Esophagus (tissue), 2 donors: ENCODE results near the gene TMEM8B. TPM values are rescaled to one million over a fixed set of nuclear protein-coding genes. Genes with fewer than 3 reads are reported as not detected.
A peak's percentile ranks its signal among the peaks of the same experiment; 100 is the strongest.

Source experiments
- H3K27ac ChIP-seq, 2 donors: one replicate each; pipeline ENCODE4 v1.5.1; 2013; ENCODE audit warnings: low read depth in 2 of 2, mild to moderate bottlenecking in 2 of 2, inconsistent platforms in 1 of 2, low read length in 1 of 2, moderate library complexity in 1 of 2
- H3K27me3 ChIP-seq, 2 donors: one replicate each; pipeline ENCODE4 v1.6.1; 2013; ENCODE audit warnings: low read length in 2 of 2, control low read depth in 1 of 2, mild to moderate bottlenecking in 1 of 2; ENCODE audit not compliant: insufficient read depth in 2 of 2, control insufficient read depth in 1 of 2
- H3K36me3 ChIP-seq, 2 donors: one replicate each; pipeline ENCODE4 v1.6.1; 2013; ENCODE audit warnings: low read length in 1 of 2; ENCODE audit not compliant: control insufficient read depth in 2 of 2, insufficient read depth in 2 of 2
- H3K4me1 ChIP-seq, 2 donors: one replicate each; pipeline ENCODE4 v1.6.1; 2013; ENCODE audit warnings: low read length in 1 of 2; ENCODE audit not compliant: control insufficient read depth in 2 of 2, insufficient read depth in 2 of 2
- H3K4me3 ChIP-seq, 2 donors: one replicate each; pipeline ENCODE4 v1.5.1; 2013; ENCODE audit warnings: low read length in 2 of 2, mild to moderate bottlenecking in 2 of 2, low read depth in 1 of 2, moderate library complexity in 1 of 2
- H3K9me3 ChIP-seq, 2 donors: one replicate each; pipeline ENCODE4 v1.6.1; 2013; ENCODE audit warnings: mild to moderate bottlenecking in 2 of 2, low read depth in 1 of 2, low read length in 1 of 2, moderate library complexity in 1 of 2; ENCODE audit not compliant: control insufficient read depth in 2 of 2, insufficient read depth in 1 of 2
- WGBS, 2 donors: extraction: QIAGEN DNeasy Blood & Tissue Kit; methylation state at CpG; one replicate each; pipeline ENCODE4 v1.1.7; 2013; 5-methylcytosine and 5-hydroxymethylcytosine counted together
- polyA plus RNA-seq, 2 donors: library from polyadenylated mRNA; stranded (reverse); fragments of 200-250 nt; gene quantifications; one replicate each; pipeline ENCODE4 v1.2.3, GENCODE V29; 2013
- donor health status: healthy with polysubstance abuse.
- donor health status: Bipolar disorder and iron deficiency.

TMEM8B gene, protein sequence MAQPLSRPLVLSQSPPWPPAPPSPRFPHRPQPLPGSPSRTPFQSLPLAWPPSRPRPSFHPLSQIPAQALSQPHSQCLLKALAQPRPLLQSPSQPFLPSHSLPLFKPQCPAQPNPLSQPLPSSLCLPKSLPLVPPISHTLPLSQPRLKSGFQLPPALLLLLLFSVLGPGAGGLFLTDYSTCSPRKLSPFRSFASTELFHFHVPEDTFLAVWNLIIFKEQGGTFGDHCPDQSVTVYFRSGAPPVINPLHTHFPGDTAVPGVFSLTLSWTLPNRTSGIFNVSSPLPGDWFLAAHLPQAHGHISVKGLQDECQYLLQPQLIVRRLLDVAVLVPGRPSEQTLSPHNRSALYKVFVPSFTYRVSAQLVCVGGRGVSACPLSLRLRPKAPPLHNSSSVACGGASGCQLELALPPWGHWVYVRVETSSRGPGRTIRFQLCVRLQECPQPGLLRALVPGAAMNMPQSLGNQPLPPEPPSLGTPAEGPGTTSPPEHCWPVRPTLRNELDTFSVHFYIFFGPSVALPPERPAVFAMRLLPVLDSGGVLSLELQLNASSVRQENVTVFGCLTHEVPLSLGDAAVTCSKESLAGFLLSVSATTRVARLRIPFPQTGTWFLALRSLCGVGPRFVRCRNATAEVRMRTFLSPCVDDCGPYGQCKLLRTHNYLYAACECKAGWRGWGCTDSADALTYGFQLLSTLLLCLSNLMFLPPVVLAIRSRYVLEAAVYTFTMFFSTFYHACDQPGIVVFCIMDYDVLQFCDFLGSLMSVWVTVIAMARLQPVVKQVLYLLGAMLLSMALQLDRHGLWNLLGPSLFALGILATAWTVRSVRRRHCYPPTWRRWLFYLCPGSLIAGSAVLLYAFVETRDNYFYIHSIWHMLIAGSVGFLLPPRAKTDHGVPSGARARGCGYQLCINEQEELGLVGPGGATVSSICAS
- 1 to 10 TPM; 2.2 to 3.0 TPM for polyA plus RNA-seq

DNA sequence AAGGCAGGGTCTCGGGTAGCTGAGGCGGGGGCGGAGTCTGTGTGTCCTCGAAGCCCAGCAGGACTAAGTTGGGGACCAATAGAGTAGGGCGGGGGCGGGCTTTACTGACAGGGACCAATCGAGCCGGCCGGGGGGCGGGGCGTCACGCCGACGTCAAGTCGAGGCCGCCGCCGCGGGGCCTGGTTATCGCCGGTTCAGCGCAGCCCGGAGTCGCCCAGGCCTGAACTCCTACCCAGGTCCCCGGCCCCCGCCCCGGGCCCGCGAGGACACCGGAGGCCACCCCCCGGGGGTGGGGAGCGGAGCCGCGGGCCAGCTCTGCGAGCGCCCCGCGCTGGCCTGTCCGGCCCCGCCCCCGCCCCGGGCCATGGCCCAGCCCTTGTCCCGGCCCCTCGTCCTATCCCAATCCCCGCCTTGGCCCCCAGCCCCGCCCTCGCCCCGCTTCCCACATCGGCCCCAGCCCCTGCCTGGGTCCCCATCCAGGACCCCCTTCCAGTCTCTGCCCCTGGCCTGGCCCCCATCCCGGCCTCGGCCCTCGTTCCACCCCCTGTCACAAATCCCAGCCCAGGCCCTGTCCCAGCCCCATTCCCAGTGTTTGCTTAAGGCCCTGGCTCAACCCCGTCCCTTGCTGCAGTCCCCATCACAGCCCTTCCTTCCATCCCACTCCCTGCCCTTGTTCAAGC lies at the start of gene TMEM8B:
Gene TMEM8B, plus strand, starts transcription at position 145 of the 680 bp plus-strand sequence. Its CDS starts 220 bp downstream, at position 365.
- peaks cover 8 to 9% of the 10 kb centered on the region in 2 donors for H3K4me1 ChIP-seq
- peak within 1 kb of the TSS; percentile 89 for H3K27ac ChIP-seq
- H3K36me3 ChIP-seq: no peaks in the 10 kb centered on the region
- no peaks in the 10 kb centered on the region for H3K27me3 ChIP-seq
- peak within 1 kb of the TSS; percentile 63 to 74 for H3K4me3 ChIP-seq
- no peaks in the 10 kb centered on the region for H3K9me3 ChIP-seq
- WGBS, 2 donors: 1 to 2% methylated on average over 26 to 53 of the region's 53 CpGs

DNA sequence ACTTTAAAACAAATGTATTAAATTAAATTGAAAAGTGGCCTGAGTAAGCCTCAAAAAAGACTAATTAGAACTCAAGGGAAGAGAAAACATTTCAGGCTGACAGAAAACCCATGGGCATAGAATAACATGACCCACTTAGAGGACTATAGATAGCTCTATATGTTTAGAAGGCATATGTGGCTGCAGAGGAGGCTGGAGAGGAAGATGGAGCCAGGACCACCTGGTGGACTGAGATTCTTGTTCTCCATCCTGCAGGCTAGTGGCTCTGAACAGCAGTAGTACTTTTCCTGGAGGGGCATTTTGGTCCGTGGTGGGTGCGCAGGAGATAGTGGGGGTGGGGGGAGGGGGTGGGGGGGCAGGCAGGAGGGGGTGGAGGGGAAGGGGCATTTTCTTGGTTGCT lies 48.0 kb upstream of the TMEM8B start:
- Histone ChIP-seq H3K4me3 (no peak overlapping the region), H3K36me3 (no peaks in the 10 kb centered on the region), H3K4me1 (no peaks in the 10 kb centered on the region), H3K27me3 (no peaks in the 10 kb centered on the region), H3K9me3 (no peaks in the 10 kb centered on the region), H3K27ac (no peak overlapping the region)
- WGBS, 2 donors: 82 to 89% methylated on average over 2 of the region's 2 CpGs

DNA sequence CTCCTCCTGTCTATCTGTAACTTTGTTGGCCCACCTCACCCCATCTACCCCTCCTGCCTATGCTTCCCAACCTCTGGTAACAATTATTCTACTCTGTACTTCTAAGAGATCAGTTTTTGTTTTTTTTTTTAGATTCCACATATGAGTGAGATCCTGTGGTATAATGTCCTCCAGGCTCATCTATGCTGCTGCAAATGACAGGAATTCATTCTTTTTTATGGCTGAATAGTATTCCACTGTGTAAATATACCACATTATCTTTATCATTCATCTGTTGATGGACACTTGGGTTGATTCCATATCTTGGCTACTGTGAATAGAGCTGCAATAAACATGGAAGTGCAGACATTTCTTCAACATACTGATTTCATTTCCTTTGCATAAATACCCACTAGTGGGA lies 45.6 kb upstream of the TMEM8B start:
- H3K27me3 ChIP-seq: no peaks in the 10 kb centered on the region

DNA sequence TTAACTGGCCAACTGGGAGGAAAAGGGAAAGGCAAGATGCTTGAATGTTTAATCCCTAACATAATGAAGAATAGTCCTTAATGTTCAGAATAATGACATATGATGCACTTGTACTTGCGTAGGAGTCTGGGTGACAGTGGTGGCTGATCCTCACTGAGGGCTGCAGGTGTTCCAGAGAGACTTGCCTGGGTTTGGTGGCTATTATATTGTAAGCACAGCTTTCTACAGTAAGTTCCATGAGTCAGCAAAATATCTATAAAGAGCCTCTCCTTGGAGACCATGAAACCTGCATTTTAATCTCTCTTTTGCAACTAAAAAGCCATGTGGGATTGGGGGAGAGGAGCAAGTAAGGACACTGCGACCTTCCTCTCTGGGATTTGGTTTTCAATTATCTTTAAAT lies 39.5 kb upstream of the TMEM8B start:
- 90 to 93% methylated on average over 2 of the region's 2 CpGs for WGBS, 2 donors
- no peak overlapping the region for H3K27ac ChIP-seq
- H3K36me3 ChIP-seq: no peaks in the 10 kb centered on the region

More for the DNA sequence above, 45.6 kb upstream of the TMEM8B start:
- Histone ChIP-seq H3K9me3 (no peaks in the 10 kb centered on the region), H3K36me3 (no peaks in the 10 kb centered on the region), H3K27ac (no peak overlapping the region), H3K4me1 (no peaks in the 10 kb centered on the region), H3K4me3 (no peak overlapping the region)

DNA sequence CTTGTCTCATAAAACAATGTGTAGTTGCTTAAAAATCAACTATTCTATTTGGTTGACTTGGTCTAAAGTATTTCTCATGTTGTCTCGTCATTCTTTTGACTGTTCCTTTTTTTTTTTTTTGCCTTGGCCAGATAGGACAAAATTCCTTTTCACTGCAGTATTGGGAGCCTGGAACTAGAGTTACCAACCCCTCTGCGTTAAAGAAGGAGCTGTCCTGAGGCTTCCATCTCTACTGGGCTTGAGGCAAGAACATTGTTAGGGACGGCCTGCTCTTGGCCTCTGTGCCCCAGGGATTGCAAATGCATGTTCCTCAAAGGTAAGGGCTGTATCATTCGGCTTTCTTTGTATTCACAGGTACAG lies 39.0 kb upstream of the TMEM8B start:
- no peaks in the 10 kb centered on the region for H3K9me3 ChIP-seq
- WGBS, 2 donors: 33 to 35% methylated on average over 4 of the region's 4 CpGs
- H3K27ac ChIP-seq: no peak overlapping the region
- H3K27me3 ChIP-seq: no peaks in the 10 kb centered on the region
- no peaks in the 10 kb centered on the region for H3K36me3 ChIP-seq
- H3K4me3 ChIP-seq: no peak overlapping the region
- no peaks in the 10 kb centered on the region for H3K4me1 ChIP-seq

More for the DNA sequence above, 39.5 kb upstream of the TMEM8B start:
- Histone ChIP-seq H3K4me1 (no peaks in the 10 kb centered on the region), H3K4me3 (no peak overlapping the region), H3K27me3 (no peaks in the 10 kb centered on the region), H3K9me3 (no peaks in the 10 kb centered on the region)

DNA sequence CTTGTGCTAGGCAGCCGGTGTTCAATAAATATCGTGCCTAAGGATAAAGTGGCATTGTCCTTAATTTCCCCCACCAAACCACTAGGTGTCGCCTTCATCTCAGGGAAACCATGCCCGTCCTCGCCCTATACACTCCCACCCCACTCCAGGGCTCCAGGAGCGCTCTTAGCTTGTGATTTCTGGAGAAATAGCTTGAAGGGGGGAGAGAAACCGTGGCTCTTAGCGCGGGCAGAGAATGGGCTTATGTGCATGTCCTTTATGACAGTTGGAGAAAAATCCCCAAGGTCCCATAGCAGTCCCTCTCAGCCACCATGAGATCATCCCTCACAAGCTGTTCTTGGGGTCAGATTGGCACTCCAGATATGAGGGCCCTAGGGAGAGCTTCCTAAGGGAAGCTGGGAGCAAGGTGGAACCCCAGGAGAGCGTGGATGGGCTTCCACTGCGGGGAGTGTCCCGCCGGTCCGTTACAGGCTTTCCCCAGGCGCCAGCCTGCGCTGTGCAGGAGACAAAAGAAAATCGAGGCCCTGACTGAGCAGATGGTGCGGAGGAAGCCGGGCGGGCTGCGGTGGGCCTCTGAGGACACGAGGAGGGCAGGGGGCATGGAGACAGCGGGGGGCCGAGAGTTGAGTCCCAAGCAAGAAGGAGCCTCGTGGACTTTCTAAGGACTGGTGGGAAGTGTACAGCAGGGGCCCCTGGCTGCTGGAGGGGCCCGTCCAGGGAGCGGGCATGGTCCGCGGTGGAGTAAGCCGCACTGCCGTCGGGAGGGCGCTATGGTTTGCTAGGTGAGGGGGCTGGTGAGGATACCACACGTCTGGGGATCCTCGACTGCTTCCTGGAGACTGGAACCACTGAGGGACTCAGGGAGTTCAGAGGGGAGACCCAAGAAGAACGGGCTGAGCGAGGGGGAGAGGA lies 38.4 kb upstream of the TMEM8B start:
- no peaks in the 10 kb centered on the region for H3K36me3 ChIP-seq
- no peaks in the 10 kb centered on the region for H3K27me3 ChIP-seq
- peak overlapping the region; percentile 73 to 76 for H3K27ac ChIP-seq
- 39 to 41% methylated on average over 37 of the region's 37 CpGs for WGBS, 2 donors
- no peak overlapping the region for H3K4me3 ChIP-seq
- H3K9me3 ChIP-seq: no peaks in the 10 kb centered on the region
- no peaks in the 10 kb centered on the region for H3K4me1 ChIP-seq

DNA sequence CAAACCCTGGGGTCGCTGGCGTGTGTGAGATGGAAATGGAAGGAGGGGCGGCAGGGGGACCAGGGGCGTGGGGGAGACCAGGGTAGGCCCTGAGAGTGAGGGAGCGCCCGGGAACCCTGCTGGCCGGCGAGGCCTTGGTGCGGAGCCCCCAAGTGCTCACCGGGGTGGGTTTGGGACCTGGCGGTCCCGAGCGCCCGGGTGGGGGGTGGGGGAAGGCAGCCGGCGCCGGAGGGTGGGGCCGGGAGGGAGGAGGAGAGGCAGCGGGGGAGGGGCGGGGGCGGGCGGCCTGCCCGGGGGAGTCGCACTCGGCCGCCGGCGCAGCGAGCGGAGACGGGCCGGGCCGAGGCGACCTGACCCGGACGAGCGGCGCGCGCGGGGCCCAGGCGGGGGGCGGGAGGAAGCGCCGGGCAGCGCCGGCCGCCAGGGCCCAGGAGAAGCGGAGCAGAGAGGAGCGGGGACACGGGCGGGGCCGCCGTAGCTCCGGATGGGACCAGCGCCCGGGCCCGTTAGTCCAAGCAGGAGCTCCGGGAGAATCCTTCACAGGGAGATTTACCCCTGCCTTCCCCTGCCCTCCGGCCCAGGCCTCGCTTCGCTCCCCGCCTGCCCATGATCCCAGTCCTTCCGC lies 37.6 kb upstream of the TMEM8B start, which contains the start of gene NPR2:
Gene NPR2, plus strand, starts transcription at position 295 of the 625 bp plus-strand sequence. CDS start 818 bp downstream, outside the sequence.
- H3K4me1 ChIP-seq: no peaks in the 10 kb centered on the region
- 16 to 22% methylated on average over 20 to 64 of the region's 64 CpGs for WGBS, 2 donors
- no peaks in the 10 kb centered on the region for H3K27me3 ChIP-seq
- no peaks in the 10 kb centered on the region for H3K9me3 ChIP-seq
- peak within 1 kb of the TSS; percentile 14 to 47 for H3K4me3 ChIP-seq
- peak within 1 kb of the TSS; percentile 73 to 76 for H3K27ac ChIP-seq
- H3K36me3 ChIP-seq: no peaks in the 10 kb centered on the region

DNA sequence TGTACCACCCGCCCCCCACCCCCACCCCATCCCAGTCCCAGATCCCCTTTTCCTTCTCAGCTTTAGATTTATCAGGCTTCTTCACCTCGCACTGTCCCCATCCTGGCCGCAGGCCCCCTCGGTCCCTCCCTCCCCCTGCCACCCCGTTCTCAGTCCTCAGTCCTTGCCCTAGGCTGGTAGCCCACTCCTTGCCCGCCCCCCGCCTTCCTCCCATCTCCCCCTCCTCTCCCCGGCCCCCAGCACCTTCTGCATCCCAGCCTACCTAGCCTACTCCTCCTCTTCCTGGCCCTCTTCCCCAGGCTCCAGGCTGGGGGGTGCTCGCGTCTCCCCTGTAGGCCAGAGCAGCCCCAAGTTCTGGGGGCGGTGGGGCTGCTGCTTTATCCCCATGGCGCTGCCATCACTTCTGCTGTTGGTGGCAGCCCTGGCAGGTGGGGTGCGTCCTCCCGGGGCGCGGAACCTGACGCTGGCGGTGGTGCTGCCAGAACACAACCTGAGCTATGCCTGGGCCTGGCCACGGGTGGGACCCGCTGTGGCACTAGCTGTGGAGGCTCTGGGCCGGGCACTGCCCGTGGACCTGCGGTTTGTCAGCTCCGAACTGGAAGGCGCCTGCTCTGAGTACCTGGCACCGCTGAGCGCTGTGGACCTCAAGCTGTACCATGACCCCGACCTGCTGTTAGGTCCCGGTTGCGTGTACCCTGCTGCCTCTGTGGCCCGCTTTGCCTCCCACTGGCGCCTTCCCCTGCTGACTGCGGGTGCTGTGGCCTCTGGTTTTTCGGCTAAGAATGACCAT lies 36.8 kb upstream of the TMEM8B start:
- Histone ChIP-seq H3K27me3 (no peaks in the 10 kb centered on the region), H3K9me3 (no peaks in the 10 kb centered on the region), H3K27ac (no peak overlapping the region), H3K4me3 (no peak overlapping the region), H3K36me3 (no peaks in the 10 kb centered on the region), H3K4me1 (no peaks in the 10 kb centered on the region)
- 83 to 86% methylated on average over 32 to 34 of the region's 34 CpGs for WGBS, 2 donors
